LNCaP clone FGC (cell line): ENCODE data around the gene SELENOH.
A peak's percentile ranks its signal among the peaks of the same experiment; 100 is the strongest.

Experiments used
- DNase-seq: peaks from one replicate; pipeline ENCODE4 v3.0.0-alpha.2; 2011; ENCODE audit warnings: low read depth
- H3K4me3 ChIP-seq: 2 replicates; pipeline ENCODE4 v1.5.1; 2011; ENCODE audit warnings: mild to moderate bottlenecking, low read depth, low read length, control low read depth
- TF ChIP-seq, protein P1 (sequence below): IDR thresholded peaks from 2 replicates; pipeline ENCODE4 v1.5.1; 2012; ENCODE audit warnings: mild to moderate bottlenecking; ENCODE audit not compliant: control insufficient read depth, insufficient read depth; ENCODE audit errors: extremely low read depth

Gene SELENOH

DNA sequence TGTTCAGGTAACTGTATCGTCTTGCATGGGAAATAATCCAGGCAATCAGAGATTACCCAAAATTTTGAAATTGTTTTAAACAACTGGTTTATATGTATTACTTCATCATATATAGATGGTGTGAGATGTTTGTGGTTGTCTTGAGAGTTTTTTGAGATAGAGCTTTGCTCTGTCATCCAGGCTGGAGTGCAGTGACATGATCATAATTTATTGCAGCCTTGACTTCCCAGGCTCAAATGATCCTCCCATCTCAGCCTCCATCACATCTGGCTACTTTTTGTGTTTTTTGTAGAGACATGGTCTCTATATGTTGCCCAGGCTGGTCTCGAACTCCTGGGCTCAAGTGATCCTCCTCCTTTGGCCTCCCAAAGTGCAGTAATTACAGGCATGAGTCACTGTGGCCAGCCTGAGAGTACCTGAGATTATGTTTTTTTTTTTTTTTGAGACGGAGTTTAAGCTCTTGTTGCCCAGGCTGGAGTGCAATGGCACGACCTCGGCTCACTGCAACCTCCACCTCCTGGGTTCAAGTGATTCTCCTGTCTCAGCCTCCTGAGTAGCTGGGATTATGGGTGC lies 31.8 kb downstream of the SELENOH start:
- TF ChIP-seq, protein P1, sequence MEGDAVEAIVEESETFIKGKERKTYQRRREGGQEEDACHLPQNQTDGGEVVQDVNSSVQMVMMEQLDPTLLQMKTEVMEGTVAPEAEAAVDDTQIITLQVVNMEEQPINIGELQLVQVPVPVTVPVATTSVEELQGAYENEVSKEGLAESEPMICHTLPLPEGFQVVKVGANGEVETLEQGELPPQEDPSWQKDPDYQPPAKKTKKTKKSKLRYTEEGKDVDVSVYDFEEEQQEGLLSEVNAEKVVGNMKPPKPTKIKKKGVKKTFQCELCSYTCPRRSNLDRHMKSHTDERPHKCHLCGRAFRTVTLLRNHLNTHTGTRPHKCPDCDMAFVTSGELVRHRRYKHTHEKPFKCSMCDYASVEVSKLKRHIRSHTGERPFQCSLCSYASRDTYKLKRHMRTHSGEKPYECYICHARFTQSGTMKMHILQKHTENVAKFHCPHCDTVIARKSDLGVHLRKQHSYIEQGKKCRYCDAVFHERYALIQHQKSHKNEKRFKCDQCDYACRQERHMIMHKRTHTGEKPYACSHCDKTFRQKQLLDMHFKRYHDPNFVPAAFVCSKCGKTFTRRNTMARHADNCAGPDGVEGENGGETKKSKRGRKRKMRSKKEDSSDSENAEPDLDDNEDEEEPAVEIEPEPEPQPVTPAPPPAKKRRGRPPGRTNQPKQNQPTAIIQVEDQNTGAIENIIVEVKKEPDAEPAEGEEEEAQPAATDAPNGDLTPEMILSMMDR: no peak
- DNase-seq: no peak
- no peak overlapping the region for H3K4me3 ChIP-seq

DNA sequence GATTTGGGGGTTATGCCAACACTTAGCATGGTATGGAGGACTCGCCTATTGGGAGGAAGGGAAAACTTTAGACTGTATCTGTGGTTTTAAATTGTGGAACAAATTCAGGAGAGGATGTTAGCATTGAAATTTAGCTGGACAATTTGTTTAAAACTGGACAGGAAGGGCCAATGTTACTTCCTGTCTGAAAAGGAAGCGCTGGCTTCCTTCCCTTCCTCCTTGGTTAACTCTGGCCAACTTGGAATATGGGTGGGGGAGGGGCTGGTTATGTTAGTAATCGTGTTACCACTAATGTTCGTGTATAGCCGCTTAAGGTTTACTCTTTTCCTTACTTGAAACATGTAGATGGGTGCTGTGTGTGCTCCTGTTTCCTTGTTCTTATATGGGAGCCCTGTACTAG lies 34.2 kb downstream of the SELENOH start:
- no peak overlapping the region for H3K4me3 ChIP-seq
- TF ChIP-seq, protein P1: no peak
- no peak for DNase-seq

DNA sequence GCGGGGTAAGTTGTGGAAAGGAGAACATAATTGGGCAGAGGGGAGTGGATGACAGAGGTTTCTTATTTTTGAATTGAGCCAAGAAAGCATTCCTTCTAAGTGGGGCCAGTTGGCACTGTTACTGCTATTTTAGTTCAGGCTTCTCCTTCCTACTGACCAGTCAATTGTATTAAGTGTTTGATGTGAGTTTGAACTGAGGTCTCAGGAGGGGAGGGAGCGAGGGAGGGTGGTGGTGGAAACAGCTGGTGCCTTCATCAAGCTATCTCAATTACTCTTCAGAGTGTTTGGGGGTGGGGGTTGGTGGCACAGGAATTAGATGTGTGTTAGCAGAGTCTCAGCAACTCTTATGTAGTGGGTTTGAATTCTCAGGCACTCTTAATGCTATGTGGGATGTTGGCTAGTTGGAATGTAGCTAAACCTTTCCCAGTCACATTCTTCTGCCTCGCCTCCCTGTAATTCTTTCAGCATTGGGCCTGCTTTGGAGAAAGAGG lies 34.8 kb downstream of the SELENOH start:
- no peak for DNase-seq
- TF ChIP-seq, protein P1: no peak
- no peak overlapping the region for H3K4me3 ChIP-seq

DNA sequence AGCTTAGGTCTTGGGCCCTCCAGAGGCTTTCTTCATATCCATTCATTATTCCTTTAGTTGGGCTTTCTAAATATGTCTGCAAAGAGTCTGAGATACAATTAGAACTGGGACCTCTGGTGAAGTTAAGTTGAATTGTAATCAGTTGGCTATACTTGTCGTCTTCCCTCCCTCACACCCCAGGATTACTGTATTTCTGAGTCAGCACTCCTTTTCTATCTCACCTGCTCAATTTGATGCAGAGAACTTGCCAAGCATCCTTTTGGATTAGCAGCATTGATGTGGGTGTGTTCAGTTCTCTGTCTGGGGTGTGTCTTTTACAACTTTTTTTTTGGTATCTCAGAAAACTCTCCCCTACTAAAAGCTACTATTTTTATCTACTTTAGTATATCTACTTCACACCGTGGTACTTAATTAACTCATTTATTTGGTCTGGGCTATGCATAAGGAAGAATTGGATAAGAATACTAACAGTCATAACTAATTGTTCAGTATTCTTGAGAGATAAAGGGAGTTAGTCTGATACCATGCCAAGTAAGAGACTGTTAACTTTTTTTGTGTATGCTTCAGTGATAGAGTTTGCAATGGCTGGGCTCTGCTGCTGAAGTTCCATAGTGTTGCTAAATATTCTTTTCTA lies 35.4 kb downstream of the SELENOH start:
- no peak for DNase-seq
- no peak overlapping the region for H3K4me3 ChIP-seq
- TF ChIP-seq, protein P1: no peak

DNA sequence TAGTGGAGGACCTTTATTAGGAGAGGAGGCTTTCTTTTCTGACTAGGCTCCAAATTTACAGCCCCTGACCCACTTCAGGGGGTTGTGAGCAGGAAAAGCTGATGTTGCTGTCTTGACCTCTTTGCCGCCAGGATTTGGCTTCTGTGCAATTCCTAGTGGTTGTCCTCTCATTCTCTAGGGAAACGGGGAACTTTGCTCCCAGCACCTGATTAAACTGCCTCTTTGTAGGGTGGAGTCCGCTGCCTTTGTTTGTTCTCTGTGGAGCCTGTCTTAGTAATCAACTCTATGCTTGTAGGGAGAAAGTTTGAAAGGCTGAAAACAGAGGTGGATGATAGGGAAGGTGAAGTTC lies 36.7 kb downstream of the SELENOH start:
- H3K4me3 ChIP-seq: peak overlapping the region; percentile 29
- TF ChIP-seq, protein P1: no peak
- no peak for DNase-seq

DNA sequence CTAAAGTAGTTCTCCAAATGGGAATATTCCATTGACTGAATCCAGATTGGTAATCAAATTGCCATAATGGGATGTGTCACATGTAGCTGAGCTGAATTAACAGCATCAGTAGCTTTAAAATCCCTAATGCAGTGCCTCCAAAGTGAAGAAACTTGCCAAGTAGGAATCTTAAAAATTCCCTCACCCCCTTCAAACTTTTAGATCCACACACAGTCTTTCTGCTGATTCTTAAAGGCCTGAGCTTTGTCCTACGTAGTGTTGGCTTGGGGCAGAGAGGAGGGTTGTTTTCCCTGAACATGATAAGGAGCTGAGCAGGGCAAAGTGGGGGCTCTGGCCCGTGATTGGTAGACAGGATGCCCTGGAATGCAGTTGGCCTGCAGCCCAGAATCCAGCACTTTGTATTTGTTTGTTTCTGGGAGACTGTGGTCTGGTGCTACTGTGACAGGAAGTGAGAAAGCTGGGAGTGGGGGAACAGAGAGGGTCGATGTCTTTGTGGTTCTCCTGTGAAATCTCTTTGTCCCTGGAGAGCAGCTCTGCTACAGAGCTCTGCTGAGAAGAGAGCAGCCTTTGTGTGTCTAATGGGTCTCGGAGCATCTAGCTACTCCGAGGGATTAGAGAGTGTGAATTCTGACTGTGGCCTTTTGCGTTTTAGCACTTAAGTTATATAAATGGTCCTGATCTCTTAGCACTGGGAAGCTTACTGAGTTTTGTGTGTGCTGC lies 37.2 kb downstream of the SELENOH start:
- H3K4me3 ChIP-seq: peak overlapping the region; percentile 29
- TF ChIP-seq, protein P1: no peak
- peak; percentile 88 for DNase-seq
